PC-9 (cell line): Measurements from ENCODE around the gene EML6.

Experiments used
- CTCF ChIP-seq: fragments of 200-600 bp; sonication (generic); conservative IDR thresholded peaks from 2 replicates; pipeline ENCODE4 v1.6.1; 2017; ENCODE audit warnings: mixed run types, antibody characterized with exemption, mild to moderate bottlenecking, moderate library complexity
- EZH2 ChIP-seq: fragments of 200-600 bp; sonication (generic); IDR thresholded peaks from 2 replicates; pipeline ENCODE4 v1.8.0; 2017; ENCODE audit warnings: antibody characterized with exemption, low read depth

DNA sequence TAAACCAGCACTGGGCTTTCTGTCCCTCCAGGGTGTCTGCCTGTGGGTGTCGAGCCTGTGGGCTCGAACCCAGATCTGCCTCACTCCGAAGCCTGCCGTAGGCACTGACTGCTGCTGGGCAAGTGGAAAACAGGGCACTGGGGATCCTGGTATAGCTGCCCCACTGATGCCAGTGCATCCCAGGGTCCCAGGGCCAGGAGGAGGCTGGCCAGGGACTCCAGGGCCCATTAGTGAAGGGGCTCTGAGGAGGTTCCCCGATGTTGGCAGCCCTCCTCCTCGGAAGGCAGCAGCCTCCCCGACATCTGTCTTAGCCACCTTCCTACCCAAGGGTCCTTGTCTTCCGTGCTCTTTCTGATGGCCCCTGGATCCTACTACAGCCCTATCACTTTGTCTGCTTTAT lies 230.7 kb downstream of the EML6 start:
- TF ChIP-seq EZH2 (no peak), CTCF (no peak)
